Activated T-cell treated with anti-CD3 and anti-CD28 coated beads, Interleukin-2, amount 50 U/mL, for 72 hours (primary cell): ENCODE data around the gene PKNOX1. TPM values are rescaled to one million over a fixed set of nuclear protein-coding genes. Genes with fewer than 3 reads are reported as not detected.
A peak's percentile ranks its signal among the peaks of the same experiment; 100 is the strongest.
"Not testable (repeated sequence)": the region's sequence is repeated elsewhere in the genome, so short reads cannot be mapped to it uniquely, and the experiment has no call there.

Source experiments
- ATAC-seq, 2 donors: fragments of 150-1000 bp; cut with Tn5 transposase; replicated peaks in 1 of 2; 2 replicates each; pipeline ENCODE4 v1.10.0; 2021; ENCODE audit warnings: moderate library complexity in 2 of 2, mild to moderate bottlenecking in 1 of 2
- DNase-seq, 2 donors: peaks; one replicate each; pipeline ENCODE4 v3.0.0; 2021 to 2022; ENCODE audit warnings: mixed read lengths in 1 of 2
- H3K27ac Mint-ChIP-seq: one replicate; pipeline ENCODE4 v1.8.0; 2022; ENCODE audit warnings: mild to moderate bottlenecking, moderate library complexity, mixed read lengths
- H3K27me3 Mint-ChIP-seq: one replicate; pipeline ENCODE4 v1.8.0; 2022; ENCODE audit warnings: low read depth, mixed read lengths
- H3K36me3 Mint-ChIP-seq, 2 donors: one replicate each; pipeline ENCODE4 v1.8.0; 2022; ENCODE audit warnings: mixed read lengths in 2 of 2, mild to moderate bottlenecking in 1 of 2; ENCODE audit not compliant: insufficient read depth in 2 of 2
- H3K4me1 Mint-ChIP-seq: one replicate; pipeline ENCODE4 v1.8.0; 2022; ENCODE audit warnings: low read depth, mixed read lengths
- H3K4me3 Mint-ChIP-seq, 2 donors: one replicate each; pipeline ENCODE4 v1.8.0; 2022; ENCODE audit warnings: mild to moderate bottlenecking in 2 of 2, mixed read lengths in 2 of 2, moderate library complexity in 2 of 2
- H3K9me3 Mint-ChIP-seq, 2 donors: one replicate each; pipeline ENCODE4 v1.8.0; 2022; ENCODE audit warnings: mixed read lengths in 2 of 2
- total RNA-seq, 2 donors: library from RNA; stranded (reverse); gene quantifications; one replicate each; pipeline ENCODE4 v1.2.3, GENCODE V29; 2022

PKNOX1 gene, protein sequence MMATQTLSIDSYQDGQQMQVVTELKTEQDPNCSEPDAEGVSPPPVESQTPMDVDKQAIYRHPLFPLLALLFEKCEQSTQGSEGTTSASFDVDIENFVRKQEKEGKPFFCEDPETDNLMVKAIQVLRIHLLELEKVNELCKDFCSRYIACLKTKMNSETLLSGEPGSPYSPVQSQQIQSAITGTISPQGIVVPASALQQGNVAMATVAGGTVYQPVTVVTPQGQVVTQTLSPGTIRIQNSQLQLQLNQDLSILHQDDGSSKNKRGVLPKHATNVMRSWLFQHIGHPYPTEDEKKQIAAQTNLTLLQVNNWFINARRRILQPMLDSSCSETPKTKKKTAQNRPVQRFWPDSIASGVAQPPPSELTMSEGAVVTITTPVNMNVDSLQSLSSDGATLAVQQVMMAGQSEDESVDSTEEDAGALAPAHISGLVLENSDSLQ
- 10 to 100 TPM; 22.8 to 26.8 TPM for total RNA-seq

DNA sequence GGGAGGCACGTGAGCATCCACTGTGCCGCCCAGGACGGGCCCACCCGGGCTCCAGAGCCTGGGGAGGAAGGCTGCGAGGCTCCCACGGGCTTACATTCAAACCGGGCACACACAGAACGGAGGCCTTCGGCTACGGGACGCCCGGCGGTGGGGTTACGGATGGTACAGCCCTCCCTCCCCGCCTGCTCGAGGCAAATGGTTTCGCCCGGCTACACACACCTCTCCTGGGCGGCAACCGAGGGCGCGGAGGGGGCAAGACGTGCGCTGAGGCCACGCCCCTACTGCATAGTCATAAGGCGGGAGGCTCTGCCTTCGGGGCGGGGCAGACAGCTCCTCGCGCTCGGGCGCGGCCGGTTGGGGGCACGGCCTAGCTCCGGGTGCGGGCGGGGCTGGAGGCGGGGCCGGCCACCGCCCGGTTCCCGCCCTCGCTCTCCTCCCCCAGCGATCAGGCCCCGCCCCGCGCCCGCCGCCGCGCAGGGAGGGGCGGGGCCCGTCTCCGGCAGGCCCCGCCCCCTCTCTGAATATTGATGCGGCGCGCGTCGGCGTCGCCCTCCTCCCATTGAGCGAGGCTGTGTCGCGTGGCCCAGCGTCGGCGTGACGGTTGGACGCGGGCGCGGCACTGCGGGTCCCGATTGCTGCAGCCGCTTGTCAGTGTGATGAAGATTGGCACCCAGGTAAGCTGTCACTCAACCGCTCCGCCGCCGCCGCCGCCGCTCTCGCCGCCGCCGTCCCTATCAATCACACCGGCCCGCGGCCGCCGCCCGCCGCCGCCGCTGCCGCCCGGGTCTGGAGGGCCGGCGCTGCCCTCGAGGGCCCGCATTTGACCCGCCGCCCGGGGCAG is at the start of gene PKNOX1:
PKNOX1 (plus strand) TSS at position 572 of the 841 bp plus-strand sequence. CDS start 29,820 bp downstream, outside the sequence.
- H3K4me3 Mint-ChIP-seq, result peak within 1 kb of the TSS; percentile 90 to 94
- DNase-seq (peak; percentile 99 to 100), ATAC-seq (peak; percentile 89 to 90)
- peaks cover 33% of the 10 kb centered on the region for H3K4me1 Mint-ChIP-seq
- H3K27me3 Mint-ChIP-seq, result no peaks in the 10 kb centered on the region
- H3K36me3 Mint-ChIP-seq, result peaks cover 0 to 10% of the 10 kb centered on the region in 2 donors
- peak within 1 kb of the TSS; percentile 96 for H3K27ac Mint-ChIP-seq
- H3K9me3 Mint-ChIP-seq, result no peaks in the 10 kb centered on the region

DNA sequence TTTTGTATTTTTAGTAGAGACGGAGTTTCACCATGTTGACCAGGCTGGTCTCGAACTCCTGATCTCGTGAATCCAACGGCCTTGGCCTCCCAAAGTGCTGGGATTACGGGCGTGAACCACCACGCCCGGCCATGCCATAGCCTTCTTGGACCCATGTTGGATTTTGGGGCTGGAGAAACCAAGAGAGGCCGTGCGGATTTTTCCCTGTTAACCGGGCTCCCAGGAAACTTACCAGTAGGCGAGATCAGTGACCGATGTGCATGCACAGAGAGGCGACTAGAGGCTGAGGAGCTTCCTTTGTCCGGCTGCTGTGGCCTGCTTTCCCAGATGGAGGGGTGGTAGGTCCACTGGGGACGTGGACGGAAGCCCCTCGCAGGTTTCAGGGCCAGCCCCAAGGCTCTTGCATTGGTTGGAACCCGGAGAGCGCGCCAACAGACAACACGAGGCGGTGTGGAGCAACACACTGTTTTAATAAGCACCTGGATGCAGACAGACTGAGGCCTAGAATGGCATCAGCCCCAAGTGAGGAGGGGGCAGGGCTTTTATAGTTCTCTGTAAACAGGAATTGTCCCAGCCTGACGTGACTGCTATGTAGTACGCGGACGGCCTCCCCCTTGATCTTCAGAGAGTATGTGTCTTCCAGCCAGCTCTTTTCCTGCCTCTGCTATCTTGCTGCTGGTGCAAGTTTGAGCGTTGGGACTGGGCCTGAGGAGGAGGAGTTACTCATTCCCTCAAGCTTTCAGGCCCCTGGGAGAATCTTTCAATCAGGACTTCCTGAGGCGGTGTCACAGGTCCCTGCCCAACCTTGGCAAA is 49.0 kb upstream of the PKNOX1 start, which contains the start of gene ERVH48-1:
ERVH48-1 (minus strand) TSS at position 517 of the 813 bp plus-strand sequence. CDS start 6,624 bp downstream, outside the sequence.
- Mint-ChIP-seq H3K27ac (peak within 1 kb of the TSS; percentile 79), H3K36me3 (no peaks in the 10 kb centered on the region), H3K4me1 (peaks cover 19% of the 10 kb centered on the region), H3K9me3 (no peaks in the 10 kb centered on the region), H3K4me3 (peak within 1 kb of the TSS; percentile 60 to 72), H3K27me3 (no peaks in the 10 kb centered on the region)
- ATAC-seq (no peak), DNase-seq (no peak)

DNA sequence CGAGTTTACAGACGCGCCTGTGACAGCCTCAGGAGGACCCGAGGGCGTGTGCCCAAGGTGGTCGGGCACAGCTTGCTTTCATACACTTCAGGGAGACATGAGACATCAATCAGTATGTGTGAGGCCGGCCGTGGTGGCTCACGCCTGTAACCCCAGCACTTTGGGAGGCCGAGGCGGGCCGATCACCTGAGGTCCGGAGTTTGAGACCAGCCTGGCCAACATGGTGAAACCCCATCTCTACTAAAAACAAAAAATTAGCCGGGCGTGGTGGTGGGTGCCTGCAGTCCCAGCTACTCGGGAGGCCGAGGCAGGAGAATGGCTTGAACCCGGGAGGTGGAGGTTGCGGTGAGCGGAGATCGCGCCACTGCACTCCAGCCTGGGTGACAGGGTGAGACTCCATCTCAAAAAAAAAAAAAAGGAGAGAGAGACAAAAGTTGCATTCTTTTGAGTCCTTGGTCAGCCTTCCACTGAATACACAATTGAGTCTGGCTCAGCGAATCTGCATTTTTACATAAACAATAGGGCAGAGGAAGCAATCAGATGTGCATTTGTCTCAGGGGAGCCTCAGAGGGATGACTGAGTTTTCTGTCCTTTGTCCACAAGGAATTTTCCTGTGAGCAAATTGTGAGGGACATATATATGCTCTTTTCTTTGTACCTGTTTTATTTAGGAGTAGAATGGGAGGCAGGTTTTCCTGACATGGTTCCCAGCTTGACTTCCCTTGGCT is 46.7 kb upstream of the PKNOX1 start:
- not testable (repeated sequence) for DNase-seq, H3K27ac Mint-ChIP-seq, H3K36me3 Mint-ChIP-seq, H3K4me3 Mint-ChIP-seq, ATAC-seq, H3K9me3 Mint-ChIP-seq, H3K27me3 Mint-ChIP-seq
- H3K4me1 Mint-ChIP-seq, result peaks cover 19% of the 10 kb centered on the region

DNA sequence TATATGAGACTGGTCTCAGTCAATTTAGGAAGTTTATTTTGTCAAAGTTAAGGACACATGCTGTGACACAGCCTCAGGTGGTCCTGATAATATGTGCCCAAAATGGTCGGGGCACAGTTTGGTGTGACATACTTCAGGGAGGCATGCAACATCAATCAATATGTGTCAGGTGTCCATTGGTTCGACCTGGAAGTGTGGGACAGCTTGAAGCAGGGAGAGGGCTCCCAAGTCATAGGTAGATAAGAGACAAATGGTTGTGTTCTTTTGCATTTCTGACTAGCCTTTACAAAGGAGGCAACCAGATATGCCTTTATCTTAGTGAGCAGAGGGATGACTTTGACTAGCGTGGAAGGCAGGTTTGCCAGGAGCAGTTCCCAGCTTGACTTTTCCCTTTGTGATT is 44.4 kb upstream of the PKNOX1 start:
- H3K9me3 Mint-ChIP-seq, result no peaks in the 10 kb centered on the region
- DNase-seq, result no peak
- H3K36me3 Mint-ChIP-seq, result no peaks in the 10 kb centered on the region
- no peak overlapping the region for H3K4me3 Mint-ChIP-seq
- H3K4me1 Mint-ChIP-seq, result no peaks in the 10 kb centered on the region
- no peak overlapping the region for H3K27ac Mint-ChIP-seq
- ATAC-seq, result no peak
- H3K27me3 Mint-ChIP-seq, result no peaks in the 10 kb centered on the region

- no peak overlapping the region for H3K4me3 Mint-ChIP-seq
- no peak for DNase-seq
- H3K36me3 Mint-ChIP-seq, result no peaks in the 10 kb centered on the region
- H3K4me1 Mint-ChIP-seq, result no peaks in the 10 kb centered on the region
- no peaks in the 10 kb centered on the region for H3K27me3 Mint-ChIP-seq
- no peak for ATAC-seq
- no peak overlapping the region for H3K27ac Mint-ChIP-seq
- H3K9me3 Mint-ChIP-seq, result no peaks in the 10 kb centered on the region
These were observed 42.7 kb upstream of the PKNOX1 start for GRCh38 chr21:42931560-42932235.

DNA sequence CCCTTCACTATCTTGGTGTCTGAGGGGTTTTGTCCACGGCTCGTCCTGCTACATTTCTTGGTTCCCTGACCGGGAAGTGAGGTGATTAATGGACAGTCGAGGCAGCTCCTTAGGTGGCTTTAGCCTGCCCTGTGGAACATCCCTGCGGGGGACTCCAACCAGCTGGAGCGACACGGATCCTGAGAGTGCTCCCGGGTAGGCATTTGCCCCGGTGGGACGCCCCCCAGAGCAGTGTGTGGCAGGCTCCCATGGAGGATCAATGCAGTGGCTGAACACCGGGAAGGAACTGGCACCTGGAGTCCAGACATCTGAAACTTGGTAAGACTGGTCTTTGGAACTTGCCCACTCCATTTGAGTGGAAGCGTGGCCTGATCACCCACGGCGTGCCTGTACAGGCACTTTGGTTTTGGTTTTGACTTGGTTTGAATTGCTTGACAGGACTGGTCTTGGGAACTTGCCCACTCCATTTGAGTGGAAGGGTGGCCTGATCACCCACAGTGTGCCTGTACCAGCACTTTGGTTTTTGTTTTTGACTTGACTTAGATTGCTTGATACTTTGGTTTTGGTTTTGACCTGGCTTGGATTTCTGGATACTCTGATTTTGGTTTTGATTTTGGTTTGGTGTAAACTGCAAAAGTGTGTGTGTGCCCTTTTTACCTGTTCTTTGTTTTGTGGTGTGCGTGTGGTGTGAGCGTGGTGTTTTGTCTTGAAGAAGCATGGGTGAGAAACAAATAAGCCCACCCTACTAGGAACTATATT is 41.8 kb upstream of the PKNOX1 start:
- not testable (repeated sequence) for H3K4me1 Mint-ChIP-seq, H3K4me3 Mint-ChIP-seq, H3K36me3 Mint-ChIP-seq, H3K27me3 Mint-ChIP-seq, DNase-seq, ATAC-seq, H3K9me3 Mint-ChIP-seq
- H3K27ac Mint-ChIP-seq, result peak overlapping the region; percentile 21

DNA sequence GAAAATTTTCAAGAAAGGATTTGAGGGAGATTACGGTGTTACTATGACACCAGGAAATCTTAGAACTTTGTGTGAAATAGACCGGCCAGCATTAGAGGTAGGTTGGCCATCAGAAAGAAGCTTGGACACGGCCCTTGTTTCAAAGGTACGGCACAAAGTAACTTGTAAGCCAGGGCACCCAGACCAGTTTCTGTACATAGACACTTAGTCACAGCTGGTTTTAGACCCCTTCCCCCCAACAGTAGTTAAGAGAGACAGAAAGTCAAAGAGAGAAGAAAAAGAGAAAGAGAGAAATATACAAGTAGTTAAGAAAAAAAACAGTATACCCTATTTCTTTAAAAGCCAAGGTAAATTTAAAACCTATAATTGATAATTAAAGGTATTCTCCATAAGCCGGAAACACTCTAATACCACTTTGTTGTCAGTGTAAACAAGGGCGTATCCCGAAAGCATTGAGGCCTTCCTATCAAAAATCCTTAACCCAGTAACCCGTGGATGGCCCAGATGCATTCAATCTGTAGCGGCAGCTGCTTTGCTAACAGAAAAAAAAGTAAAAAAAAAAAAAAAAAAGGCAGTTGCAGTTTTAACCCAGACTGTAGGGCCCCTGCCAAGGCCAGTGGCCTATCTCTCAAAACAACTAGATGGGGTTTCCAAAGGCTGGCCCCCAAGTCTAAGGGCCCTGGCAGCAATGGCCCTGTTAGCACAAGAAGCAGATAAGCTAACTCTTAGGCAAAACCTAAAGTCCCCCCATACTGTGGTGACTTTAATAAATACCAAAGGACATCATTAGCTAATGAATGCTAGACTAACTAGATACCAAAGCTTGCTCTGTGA is 41.0 kb upstream of the PKNOX1 start:
- H3K4me1 Mint-ChIP-seq, DNase-seq, H3K9me3 Mint-ChIP-seq, H3K27ac Mint-ChIP-seq, ATAC-seq, H3K4me3 Mint-ChIP-seq, H3K36me3 Mint-ChIP-seq, H3K27me3 Mint-ChIP-seq: not testable (repeated sequence)

DNA sequence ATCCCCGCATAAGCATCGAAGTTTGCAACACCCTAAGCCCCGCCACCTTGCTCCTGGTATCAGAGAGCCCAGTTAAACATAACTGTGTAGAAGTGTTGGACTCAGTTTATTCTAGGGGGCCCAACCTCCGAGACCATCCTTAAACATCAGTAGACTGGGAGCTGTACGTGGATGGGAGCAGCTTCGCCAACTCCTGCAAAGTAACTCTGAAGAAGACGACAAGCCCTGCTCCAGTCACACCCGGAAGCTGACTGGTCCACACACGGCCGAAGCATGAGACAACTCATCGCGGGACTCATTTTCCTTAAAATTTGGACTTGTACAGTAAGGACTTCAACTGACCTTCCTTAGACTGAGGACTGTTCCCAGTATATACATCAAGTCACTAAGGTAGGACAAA is 40.4 kb upstream of the PKNOX1 start:
- H3K27ac Mint-ChIP-seq, H3K36me3 Mint-ChIP-seq, H3K27me3 Mint-ChIP-seq, DNase-seq, H3K4me1 Mint-ChIP-seq, H3K9me3 Mint-ChIP-seq, ATAC-seq, H3K4me3 Mint-ChIP-seq: not testable (repeated sequence)

- not testable (repeated sequence) for H3K9me3 Mint-ChIP-seq, DNase-seq, H3K27me3 Mint-ChIP-seq, H3K36me3 Mint-ChIP-seq, ATAC-seq, H3K27ac Mint-ChIP-seq, H3K4me1 Mint-ChIP-seq, H3K4me3 Mint-ChIP-seq
These were observed 38.0 kb upstream of the PKNOX1 start for GRCh38 chr21:42936360-42936759.

DNA sequence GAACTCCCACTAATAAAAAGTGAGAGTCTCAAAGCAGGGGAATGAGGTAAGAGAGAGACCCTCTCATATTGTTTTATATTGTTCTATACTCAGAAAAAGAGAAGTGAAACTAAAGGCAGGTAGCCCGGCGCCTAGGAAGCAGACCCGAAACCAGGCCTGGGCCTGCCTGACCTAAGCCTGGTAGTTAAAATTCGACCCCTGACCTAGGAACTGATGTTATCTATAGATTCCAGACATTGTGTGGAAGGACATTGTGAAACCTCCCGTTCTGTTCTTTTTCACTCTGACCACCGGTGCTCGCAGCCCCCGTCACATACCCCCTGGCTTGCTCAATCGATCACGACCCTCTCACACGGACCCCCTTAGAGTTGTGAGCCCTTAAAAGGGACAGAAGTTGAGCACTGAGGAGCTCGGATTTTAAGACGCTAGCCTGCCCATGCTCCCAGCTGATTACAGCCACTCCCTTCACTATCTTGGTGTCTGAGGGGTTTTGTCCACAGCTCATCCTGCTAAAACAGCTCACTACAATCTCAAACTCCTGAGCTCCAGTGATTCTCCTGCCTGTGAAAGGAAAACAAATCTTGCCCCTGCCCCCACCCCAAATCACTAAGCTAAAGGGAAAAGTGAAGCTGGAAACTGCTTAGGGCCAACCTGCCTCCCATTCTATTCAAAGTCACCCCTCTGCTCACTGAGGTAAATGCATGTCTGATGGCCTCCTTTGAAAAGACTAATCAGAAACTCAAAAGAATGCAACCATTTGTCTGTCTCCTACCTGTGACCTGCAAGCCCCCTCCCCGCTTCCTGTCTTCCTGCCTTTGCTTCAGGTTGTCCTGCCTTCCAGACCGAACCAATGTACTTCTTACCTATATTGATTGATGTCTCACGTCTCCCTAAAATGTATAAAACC is 37.1 kb upstream of the PKNOX1 start:
- not testable (repeated sequence) for H3K27me3 Mint-ChIP-seq

More for the DNA sequence above, 37.1 kb upstream of the PKNOX1 start:
- H3K4me3 Mint-ChIP-seq, H3K27ac Mint-ChIP-seq, H3K36me3 Mint-ChIP-seq, ATAC-seq, DNase-seq, H3K4me1 Mint-ChIP-seq, H3K9me3 Mint-ChIP-seq: not testable (repeated sequence)
